GM13977 (cell line): ENCODE data around the gene SNAPIN.
"Not testable (repeated sequence)": the region's sequence is repeated elsewhere in the genome, so short reads cannot be mapped to it uniquely, and the experiment has no call there.

Experiments used
- DNase-seq: peaks from one replicate; pipeline ENCODE4 v3.0.0; 2012; ENCODE audit warnings: low spot score
- CTCF ChIP-seq: IDR thresholded peaks from 2 replicates; pipeline ENCODE4 v1.5.1; 2012; ENCODE audit warnings: mild to moderate bottlenecking, control low read depth; ENCODE audit not compliant: insufficient read depth; ENCODE audit errors: extremely low read depth, missing control alignments
- in situ Hi-C: fragments of 300-500 bp; cut with MboI; formaldehyde crosslinking; loops from one replicate; pipeline ENCODE4 v1.12.0; 2022; ENCODE audit warnings: low sequenced_read_pairs, low pct_unique_long_range_greater_than_20kb, mixed read lengths, inconsistent platforms; ENCODE audit not compliant: unreplicated experiment

SNAPIN gene

GRCh38 chr1:153638261-153638660 is 20.2 kb upstream of the SNAPIN start:
- in situ Hi-C loops: no loop called here
- TF ChIP-seq CTCF: no peak
- DNase-seq: no peak

DNA sequence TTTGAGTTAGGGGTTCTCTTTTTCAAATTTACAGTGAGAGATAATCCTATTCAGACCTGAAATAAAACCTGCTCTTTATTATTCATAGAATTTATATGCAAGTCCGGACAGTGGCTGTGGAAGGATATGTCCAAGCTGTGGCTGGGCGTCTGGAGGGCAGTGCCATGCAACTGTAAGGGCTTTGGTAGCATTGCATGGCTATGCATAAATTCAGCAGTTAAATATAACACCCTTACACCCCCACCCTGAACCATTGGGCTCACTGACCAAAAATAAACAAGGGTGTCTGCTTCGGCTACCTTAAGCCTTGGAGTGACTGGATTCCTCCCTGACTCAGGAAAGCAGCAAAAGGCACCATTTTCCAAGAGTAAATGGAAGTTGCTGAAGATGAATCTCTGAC is 19.2 kb upstream of the SNAPIN start:
- in situ Hi-C loops: no loop called here
- TF ChIP-seq CTCF: no peak

GRCh38 chr1:153640213-153640612 is 18.3 kb upstream of the SNAPIN start:
- in situ Hi-C loops, DNase-seq: not testable (repeated sequence)

More for the DNA sequence above, 19.2 kb upstream of the SNAPIN start:
- DNase-seq: no peak

- no peak for DNase-seq
- in situ Hi-C loops: no loop called here
- no peak for TF ChIP-seq CTCF
These were observed 17.6 kb upstream of the SNAPIN start for GRCh38 chr1:153640861-153641260.

GRCh38 chr1:153642161-153642560 is 16.3 kb upstream of the SNAPIN start:
- in situ Hi-C loops: no loop called here
- DNase-seq: no peak
- no peak for TF ChIP-seq CTCF

DNA sequence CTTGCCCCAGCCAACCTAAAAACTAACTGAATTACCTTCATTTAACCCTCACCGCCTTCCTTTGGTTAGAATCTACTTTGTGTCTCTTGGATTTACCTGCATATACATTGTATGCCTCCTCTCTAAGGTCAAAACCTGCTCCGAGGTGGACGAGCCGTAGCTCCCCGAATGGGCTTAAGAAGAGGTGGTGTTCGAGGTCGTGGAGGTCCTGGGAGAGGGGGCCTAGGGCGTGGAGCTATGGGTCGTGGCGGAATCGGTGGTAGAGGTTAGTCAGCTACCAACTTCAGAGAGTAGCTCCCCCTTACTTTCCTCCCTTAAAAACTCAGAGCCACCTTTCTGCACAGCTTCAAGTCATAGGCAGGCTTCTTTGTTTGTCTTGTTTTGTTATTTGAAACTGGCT is 15.4 kb upstream of the SNAPIN start:
- TF ChIP-seq CTCF: no peak
- no peak for DNase-seq
- in situ Hi-C loops: no loop called here

DNA sequence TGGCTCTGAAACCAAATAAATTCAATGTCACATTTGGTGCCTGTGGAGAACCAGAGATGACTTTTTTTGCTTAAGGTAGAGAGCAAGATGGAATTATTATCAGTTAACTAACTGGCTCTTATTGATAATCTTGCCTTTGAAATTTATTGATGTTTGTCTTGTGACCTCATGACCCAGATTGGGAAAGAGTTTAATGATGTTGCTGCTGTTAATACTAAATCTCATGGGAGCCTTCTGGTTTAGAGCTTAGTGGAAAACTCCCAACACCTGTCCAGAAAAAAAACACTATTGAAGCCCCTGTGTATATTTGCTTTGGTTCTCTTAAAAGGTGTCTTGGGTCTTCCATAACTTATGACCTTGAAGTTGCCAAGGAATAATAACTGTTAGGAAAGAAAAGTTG is 14.7 kb upstream of the SNAPIN start:
- TF ChIP-seq CTCF: no peak
- in situ Hi-C loops: no loop called here
- DNase-seq: no peak
